Left ventricle myocardium superior (tissue), 1 donor: ENCODE measurements around the gene MRTFA. TPM values are rescaled to one million over a fixed set of nuclear protein-coding genes. Genes with fewer than 3 reads are reported as not detected.
"Not testable (repeated sequence)": the region's sequence is repeated elsewhere in the genome, so short reads cannot be mapped to it uniquely, and the experiment has no call there.

Source experiments
- ATAC-seq: fragments of 200-7000 bp; cut with Tn5 transposase; one replicate; pipeline ENCODE4 v1.9.1; 2020; ENCODE audit warnings: mild to moderate bottlenecking, moderate library complexity
- DNase-seq: peaks from one replicate; pipeline ENCODE4 v3.0.0-alpha.2; 2020
- intact Hi-C: fragments of 100-400 bp; cut with micrococcal nuclease; formaldehyde crosslinking; loops from one replicate; pipeline ENCODE4 v1.11.0; 2022
- total RNA-seq: library from RNA; stranded (reverse); fragmentation: NEBNext Ultra II Directional; extraction: Animal tissue kit (Norgen Biotek cat#: 25700); gene quantifications from one replicate; pipeline ENCODE4 v1.2.1, GENCODE V29; 2021
- donor health status: DM: no; HTN: yes; CAD: no; lungs with severe emphysema.

MRTFA gene
- total RNA-seq, 1 donor from 2014 or later, result 32.5 TPM

DNA sequence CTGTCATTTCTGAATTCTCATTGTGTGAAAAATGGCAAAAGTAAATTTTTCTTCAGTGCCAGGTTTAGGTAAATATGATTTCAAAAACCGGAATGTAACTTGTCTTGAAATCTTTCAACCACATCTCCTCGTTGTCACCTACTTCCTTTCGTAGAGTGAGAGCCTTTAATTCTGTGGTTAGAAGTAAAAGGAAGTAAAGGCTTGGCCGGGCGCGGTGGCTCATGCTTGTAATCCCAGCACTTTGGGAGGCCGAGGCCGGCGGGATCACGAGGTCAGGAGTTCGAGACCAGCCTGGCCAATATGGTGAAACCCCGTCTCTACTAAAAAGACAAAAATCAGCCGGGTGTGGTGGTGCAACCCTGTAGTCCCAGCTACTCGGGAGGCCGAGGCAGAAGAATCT, 236.4 kb downstream of the MRTFA start:
- intact Hi-C loops, result no loop called here
- DNase-seq (peak; percentile 54), ATAC-seq (no peak)

DNA sequence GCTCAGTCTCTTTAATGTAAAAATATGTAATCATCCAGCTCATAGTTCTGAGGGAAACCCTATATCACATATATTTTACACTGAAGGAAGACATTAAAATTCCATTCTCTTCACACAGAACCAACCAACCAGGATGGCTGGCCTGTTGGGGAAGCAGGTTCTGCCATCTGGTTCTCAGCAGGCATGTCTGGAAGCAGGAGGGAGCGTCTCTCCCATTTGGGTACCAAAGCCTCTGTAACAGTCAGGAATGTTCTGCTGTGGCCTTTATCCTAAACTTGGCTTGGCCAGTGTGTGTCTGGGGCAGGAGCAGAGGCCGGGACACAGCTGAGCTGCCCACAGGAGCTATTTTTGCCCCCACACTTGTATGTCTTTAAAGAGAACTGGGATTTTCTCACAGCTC, 236.9 kb downstream of the MRTFA start:
- DNase-seq, result no peak
- intact Hi-C loops, result no loop called here
- peak; percentile 70 for ATAC-seq

DNA sequence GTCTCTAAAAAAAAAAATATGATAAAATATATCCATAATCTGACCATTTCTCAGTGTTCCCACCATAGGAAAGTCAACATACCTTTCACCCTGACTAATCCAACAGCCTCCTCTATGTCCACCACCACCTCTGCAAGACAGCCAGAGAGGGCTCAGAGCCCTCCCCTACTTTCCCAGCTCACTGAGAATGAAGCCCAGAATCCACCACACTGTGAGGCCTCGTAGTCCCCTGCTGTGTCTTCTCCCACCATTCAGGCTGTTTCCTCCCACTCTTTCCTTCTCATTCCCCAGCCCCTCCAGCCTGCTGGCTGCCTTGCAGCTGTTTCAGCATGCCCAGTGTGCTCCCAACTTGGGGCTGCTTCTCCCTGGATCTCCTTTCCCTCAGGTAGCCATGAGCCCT, 239.1 kb downstream of the MRTFA start:
- intact Hi-C loops, result no loop called here
- ATAC-seq (no peak), DNase-seq (no peak)

DNA sequence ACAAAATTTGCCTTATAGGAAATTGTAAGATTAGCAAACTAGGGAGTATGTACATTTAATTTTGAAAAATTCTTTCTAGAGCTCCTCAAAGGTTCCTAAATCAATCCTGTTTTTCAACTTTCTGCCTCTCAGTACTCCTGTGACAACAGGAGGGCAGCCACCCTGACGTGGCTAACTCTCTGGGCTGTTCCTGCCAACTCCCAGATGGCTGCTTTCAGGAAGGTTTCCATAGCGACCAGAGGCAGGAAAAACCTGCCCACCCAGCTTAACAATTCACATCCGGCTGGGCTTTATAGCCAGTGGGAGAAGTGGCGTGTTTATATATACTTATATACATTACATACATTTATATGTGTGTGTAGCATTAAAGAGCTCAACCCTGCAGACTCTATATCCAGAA, 239.6 kb downstream of the MRTFA start:
- DNase-seq, result no peak
- intact Hi-C loops, result no loop called here
- peak; percentile 51 for ATAC-seq

DNA sequence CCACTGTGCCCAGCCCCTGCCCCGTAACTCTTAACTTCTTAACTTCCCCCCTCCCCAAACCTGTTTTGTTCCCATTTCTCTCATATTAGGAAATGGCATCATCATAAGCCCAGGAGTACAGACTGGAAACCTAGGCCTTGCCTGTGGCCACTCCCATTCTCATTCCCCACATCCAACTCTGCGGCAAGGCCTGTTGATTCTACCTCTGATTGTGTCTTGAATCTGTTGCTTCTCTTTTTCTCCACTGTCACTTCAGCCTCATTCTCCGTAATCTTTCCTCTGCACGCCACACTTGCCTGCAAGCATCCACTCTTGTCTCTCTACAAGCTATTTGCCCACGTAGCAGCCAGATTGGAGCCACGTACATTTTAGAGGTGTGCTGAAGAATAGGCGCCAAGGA, 240.9 kb downstream of the MRTFA start:
- ATAC-seq, result no peak
- intact Hi-C loops, result no loop called here
- no peak for DNase-seq

DNA sequence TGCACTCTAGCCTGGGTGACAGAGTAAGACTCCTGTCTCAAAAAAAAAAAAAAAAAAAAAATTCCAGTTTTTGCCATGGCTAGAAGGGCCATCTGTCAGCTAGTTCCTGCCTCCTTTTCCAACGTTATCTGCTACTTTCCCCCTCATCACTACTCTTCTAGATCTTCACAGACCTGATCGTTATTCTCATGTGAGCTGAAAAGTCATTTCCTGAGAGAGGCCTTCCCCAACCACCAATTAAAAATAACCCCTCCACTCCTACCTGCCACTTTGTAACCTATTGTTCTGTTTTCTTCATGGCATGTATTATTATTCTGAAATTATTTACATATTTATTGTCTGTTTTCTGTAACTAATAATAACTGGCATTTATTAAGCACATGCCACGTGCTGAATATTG, 241.9 kb downstream of the MRTFA start:
- intact Hi-C loops, result no loop called here
- no peak for ATAC-seq

DNA sequence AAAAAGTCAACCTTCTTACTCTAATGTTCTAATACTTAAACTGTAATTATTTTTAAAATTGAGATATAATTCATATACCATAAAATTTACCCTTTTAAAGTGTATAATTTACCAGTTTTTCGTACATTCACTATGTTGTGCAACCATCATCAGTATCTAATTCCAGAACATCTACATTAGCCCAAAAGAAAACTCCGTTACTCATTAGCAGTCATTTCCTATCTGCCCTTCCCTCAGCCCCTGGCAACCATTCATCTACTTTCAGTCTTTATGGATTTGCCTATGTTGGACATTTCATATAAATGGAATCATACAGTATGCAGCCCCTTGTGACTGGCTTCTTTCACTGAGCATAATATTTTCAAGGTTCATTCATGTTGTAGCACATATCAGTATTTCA, 243.9 kb downstream of the MRTFA start:
- intact Hi-C loops, result no loop called here
- ATAC-seq (no peak), DNase-seq (no peak)

More for the DNA sequence above, 241.9 kb downstream of the MRTFA start:
- DNase-seq, result no peak

DNA sequence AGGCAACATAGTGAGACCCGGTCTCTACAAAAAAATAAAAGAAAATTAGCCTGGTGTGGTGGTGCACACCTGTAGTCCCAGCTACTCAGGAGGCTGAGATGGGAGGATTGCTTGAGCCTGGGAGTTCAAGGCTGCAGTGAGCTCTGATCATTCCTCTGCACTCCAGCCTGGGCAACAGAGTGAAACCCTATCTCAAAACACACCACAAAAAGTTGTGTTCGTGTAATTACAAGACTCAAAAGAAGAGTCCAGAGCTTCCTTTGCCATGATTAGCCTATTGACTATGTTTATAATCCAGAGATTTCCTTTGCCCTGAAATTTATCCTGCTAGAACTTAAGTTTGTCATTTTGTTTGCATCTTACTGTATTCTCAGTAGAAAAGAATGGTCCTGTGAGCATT, 245.1 kb downstream of the MRTFA start:
- ATAC-seq (no peak), DNase-seq (no peak)
- intact Hi-C loops, result no loop called here

DNA sequence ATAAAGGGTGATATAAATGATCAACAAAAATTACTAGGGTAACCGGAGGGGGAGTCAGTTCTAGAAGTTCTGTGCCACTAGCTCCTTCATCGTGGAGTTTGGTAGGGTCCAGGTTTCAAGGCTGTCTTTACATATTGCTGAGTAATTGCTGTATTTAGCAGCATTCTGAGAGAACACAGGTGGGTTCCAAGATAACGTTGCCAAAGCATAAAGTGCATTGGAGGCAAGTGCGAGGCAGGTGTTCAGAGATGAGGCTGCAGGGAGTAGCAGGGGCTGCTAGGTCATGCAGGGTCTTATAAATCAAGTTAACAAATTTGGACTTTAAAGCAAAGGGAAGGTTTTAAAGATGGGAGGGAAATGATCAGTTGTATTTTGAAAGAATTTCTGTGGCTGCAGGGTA, 248.3 kb downstream of the MRTFA start:
- no peak for ATAC-seq
- intact Hi-C loops, result no loop called here
- DNase-seq, result no peak

DNA sequence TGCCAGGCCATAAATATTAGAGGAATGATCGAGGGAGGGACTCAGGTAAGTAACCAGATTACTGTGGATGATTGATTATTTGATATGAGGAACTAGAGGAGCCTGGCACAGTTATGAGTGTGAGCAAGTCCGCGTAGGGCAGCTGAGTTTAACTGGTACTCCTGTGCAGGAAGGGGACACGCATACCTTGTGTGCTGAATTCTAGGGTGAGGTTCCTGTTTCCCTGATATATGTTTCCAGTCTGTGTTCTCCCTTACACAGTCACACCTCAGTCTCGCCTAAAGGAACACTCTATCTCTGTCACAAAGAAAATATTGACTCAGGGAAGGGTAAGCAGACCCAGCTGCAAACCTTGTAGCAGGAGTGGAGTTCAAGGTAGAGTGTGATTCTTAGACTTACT, 248.8 kb downstream of the MRTFA start:
- no peak for ATAC-seq
- intact Hi-C loops, result no loop called here
- no peak for DNase-seq

DNA sequence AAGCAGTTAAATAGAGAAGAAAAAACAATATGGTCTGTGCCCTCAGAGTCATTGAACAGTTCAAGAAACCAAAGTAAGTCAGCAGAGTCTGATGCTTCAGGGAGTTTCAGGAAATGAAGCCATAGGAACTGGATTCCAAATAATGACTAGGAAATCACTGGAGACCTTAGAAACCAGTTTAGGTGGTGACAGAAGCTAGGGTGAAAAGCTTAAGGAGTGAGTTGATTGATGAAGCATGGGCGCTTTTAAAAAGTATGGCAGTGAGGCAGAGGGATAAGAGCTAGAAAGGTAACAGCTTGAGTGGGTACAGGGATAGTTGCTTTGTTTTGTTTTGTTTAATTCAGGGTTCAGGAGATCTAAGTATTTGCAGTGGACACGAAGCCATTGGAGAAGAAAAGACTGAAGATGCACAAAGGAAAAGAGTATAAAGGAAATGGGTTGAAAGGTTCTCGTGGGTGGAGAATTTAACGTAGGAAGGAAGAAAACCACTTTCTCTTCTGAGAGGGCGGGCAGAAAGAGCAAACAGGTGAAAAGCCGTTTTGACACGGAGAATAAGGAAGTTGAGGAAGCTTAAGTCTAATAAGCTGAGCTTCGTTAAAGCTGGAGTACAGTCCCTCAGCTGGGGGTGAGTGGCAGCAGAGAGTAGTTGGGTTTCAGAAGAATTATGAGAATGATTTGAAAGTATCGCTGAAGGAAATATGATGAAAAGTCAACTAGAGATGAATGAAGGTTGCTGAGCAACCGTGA, 251.3 kb downstream of the MRTFA start:
- no peak for DNase-seq
- ATAC-seq, result no peak
- intact Hi-C loops, result no loop called here

DNA sequence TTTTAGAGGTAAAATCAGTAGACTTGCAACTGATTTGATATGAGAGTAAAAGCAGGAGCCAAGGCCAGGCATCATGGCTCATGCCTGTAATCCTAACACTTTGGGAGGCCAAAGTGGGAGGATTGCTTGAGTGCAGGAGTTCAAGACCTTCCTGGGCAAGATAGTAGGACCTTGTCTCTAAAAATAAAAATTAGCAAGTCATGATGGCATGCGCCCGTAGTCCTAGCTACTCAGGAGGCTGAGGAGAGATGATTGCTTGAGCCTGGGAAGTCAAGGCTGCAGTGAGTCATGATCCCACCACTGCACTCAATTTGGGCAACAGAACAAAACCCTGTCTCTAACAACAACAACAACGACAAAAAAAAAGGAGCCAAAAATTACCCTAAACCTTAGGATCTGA, 252.6 kb downstream of the MRTFA start:
- ATAC-seq (peak; percentile 33), DNase-seq (no peak)
- intact Hi-C loops, result no loop called here

DNA sequence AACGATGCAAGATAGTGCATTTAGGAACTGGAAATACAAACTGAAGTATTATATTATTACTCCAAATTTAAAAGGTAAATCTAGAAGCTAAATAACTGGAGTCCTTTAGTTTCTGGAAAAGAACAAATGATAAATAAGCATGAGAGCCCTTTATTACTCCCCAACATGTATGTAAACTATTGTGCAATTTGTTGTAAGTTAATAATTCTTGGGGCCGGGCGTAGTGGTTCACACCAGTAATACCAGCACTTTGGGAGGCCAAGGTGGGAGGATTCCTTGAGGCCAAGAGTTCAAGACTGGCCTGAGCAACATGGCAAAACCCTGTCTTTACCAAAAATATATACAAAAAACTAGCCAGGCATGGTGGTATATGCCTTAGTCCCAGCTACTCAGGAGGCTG, 255.1 kb downstream of the MRTFA start:
- DNase-seq, result no peak
- no peak for ATAC-seq
- intact Hi-C loops, result no loop called here

DNA sequence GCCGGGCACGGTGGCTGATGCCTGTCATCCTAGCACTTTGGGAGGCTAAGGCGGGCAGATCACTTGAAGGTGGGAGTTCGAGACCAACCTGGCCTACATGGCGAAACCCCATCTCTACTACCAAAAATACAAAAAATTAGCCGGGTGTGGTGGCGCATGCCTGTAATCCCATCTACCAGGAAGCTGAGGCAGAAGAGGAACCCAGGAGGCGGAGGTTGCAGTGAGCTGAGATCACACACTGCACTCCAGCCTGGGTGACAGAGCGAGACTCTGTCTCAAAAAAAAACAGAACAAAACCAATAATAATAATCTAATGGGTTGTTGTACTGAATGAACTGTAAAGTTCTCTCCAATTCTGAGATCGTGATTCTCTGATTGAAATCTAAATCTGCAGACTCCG, 258.1 kb downstream of the MRTFA start:
- intact Hi-C loops, ATAC-seq, DNase-seq: not testable (repeated sequence)

DNA sequence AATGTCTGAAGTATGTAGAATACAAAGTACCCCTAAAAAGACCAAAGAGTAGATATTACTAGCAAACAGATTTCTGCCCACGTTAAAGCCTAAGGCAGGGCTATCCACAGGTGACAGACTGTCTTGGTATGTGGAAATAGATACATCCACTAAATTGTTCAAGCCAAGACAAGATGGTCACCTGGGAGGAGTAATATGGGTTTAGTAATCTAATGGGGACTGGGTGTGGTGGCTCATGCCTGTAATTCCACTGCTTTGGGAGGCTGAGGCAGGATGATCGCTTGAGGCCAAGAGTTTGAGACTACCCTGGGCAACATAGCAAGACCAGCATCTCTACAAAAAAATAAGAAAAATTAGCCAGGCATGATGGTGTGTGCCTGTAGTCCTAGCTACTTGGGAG, 258.6 kb downstream of the MRTFA start:
- ATAC-seq, result no peak
- intact Hi-C loops, result no loop called here
- no peak for DNase-seq

DNA sequence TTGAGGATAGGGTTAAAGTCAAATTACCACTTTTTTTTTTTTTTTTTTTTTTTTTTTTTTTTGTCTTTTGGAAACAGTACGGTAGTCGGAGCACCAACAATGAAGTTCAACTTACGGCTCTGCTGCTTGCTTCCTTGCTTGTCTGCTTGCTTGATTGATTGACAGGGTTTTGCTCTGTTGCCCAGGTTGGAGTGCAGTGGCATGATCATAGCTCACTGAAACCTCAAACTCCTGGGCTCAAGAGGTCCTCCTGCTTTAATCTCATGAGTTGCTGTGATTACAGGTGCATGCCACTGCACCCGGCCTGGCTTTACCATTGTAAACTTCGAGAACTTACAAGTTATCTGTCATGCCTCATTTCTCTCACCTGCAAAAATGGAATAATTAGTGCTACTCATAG, 260.4 kb downstream of the MRTFA start:
- ATAC-seq (no peak), DNase-seq (no peak)
- intact Hi-C loops, result no loop called here

DNA sequence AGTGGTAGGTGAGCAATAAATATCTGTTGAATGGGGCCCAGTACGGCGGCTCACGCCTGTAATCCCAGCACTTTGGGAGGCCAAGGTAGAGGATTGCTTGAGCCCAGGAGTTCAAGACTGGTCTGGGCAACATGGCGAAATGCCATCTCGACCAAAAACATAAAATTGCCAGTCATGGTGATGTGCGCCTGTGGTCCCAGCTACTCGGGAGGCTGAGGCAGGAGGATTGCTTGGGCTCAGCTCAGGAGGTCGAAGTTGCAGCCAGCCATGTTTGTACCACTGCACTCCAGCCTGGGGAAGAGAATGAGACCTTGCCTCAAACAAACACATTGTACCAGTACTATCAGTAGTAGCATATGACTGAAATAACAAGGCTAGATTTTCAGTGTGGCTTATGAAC, 262.0 kb downstream of the MRTFA start:
- DNase-seq, result no peak
- intact Hi-C loops, result no loop called here
- no peak for ATAC-seq

DNA sequence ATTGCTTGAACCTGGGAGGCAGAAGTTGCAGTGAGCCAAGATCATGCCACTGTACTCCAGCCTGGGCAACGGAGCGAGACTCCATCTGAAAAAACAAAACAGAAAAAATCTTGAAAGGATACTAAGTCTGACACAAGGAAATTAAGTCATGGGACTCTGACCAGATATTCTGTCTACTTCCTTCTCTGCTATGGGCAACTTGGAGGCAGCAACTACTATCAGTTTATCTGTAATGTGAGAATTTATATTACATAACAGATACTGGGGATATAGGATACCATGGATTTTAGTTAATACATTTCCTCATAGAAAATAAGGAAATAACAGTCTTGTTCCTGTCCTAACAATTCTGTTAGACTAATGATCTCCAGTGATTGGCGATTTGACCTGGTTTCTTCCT, 267.7 kb downstream of the MRTFA start:
- no peak for ATAC-seq
- DNase-seq, result no peak

DNA sequence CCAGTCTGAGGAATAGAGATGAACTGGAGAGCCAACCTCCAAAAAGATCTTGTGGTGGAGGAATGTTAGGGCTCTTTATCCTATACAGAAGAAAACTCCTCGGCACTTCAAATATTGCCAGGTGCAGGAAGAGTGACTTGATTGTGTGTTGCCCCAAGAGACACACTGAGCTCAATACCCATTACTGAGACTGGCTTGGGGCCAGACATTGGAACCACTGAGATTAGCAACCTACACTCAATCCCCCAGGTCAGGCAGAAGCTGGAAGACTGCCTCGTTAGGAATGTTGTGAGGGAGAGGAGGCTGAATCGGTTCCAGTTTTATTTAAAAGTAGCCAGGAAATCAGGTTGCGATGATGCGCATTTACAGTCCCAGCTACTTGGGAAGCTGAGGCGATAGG, 268.5 kb downstream of the MRTFA start:
- intact Hi-C loops, result no loop called here
- no peak for DNase-seq
- ATAC-seq, result no peak

More for the DNA sequence above, 267.7 kb downstream of the MRTFA start:
- intact Hi-C loops, result no loop called here

DNA sequence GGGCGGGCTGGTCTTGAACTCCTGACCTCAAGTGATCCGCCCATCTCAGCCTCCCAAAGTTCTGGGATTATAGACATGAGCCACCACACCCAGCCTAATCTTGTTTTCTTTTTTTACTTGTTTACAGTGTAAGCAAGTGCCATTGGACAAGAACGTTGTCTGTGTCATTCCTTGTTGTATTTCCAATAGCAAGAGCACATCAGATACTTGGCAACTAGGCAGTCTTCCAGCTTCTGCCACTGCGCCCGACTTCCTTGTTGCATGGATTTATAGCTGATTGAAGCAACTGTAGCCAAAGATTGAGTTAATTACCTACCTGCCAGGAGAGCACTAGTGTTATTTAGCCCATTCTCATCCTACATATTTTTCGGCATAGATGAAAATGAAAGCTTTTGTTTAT, 269.2 kb downstream of the MRTFA start:
- no peak for DNase-seq
- intact Hi-C loops, result no loop called here
- ATAC-seq, result no peak

DNA sequence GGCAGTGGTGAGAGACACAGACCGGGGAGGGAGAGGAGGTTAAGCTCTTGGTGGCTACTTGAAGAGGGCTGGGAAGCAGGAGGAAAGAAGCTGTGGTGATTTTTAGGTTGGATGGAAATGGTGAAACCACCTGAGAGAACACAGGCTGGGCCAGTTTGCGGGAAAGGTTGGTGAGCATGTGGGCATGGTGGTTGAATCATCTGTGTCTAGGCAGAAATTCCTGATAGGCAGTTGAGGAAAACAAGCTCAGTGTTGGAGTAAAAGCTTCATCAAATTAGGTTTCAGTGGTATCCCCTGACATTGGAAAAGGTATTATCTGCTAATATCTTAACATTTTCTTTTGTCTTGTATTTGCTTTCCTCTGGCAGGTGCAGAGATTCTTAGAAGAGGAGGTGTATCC, 270.5 kb downstream of the MRTFA start:
- DNase-seq, result no peak
- intact Hi-C loops, result no loop called here
- no peak for ATAC-seq

DNA sequence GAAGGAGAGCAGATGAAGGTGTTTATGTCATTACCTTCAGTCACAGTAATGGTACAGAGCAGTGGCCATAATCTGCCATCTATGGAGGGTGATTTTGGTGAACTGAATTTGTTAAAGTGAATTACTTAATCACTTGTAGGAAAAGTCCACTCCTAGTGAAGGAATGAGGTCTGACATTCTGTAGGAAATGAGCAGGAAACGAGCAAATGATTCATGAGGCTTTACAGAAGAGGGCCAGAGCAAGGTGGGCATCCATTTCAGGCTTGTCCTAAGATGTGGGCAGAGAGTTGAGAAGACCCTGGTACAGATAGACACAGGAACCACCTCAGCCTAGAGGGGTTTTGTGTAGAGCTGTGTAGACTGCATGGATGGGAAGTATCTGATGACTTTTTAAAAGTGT, 272.1 kb downstream of the MRTFA start:
- ATAC-seq (no peak), DNase-seq (no peak)
- intact Hi-C loops, result no loop called here
